Activated CD4-positive, CD25-positive, alpha-beta regulatory T cell treated with anti-CD3 and anti-CD28 coated beads, Interleukin-2, amount 50 U/mL, for 24 hours (primary cell): Measurements from ENCODE around the gene CEP290.
A peak's percentile ranks its signal among the peaks of the same experiment; 100 is the strongest.
"Not testable (repeated sequence)": the region's sequence is repeated elsewhere in the genome, so short reads cannot be mapped to it uniquely, and the experiment has no call there.

Experiments
- ATAC-seq, 2 donors: fragments of 150-1000 bp; cut with Tn5 transposase; one replicate each; pipeline ENCODE4 v1.10.0; 2021; ENCODE audit warnings: mild to moderate bottlenecking in 1 of 2, moderate library complexity in 1 of 2

CEP290 gene

GRCh38 chr12:88037770-88038169, 104.1 kb downstream of the CEP290 start:
- no peak for ATAC-seq

- ATAC-seq = no peak
These were observed 105.4 kb downstream of the CEP290 start for GRCh38 chr12:88036353-88036965.

- ATAC-seq = peak in 1 of 2 donors; percentile 2
These were observed 106.0 kb downstream of the CEP290 start for GRCh38 chr12:88035907-88036289.

- peak; percentile 99 to 100 for ATAC-seq
These were observed 106.5 kb downstream of the CEP290 start for GRCh38 chr12:88035271-88035906.

GRCh38 chr12:88031161-88031560, 110.7 kb downstream of the CEP290 start:
- ATAC-seq = not testable (repeated sequence)

GRCh38 chr12:88029093-88029665, 112.7 kb downstream of the CEP290 start, which contains the start of gene C12orf50:
C12orf50 (minus strand) TSS chr12:88029401; CDS start chr12:88026962, 2,439 bp downstream.
- no peak for ATAC-seq

- no peak for ATAC-seq
These were observed 115.7 kb downstream of the CEP290 start for GRCh38 chr12:88026196-88026595.

- no peak for ATAC-seq
These were observed 123.9 kb downstream of the CEP290 start for GRCh38 chr12:88017964-88018363.

GRCh38 chr12:88015825-88016224, 126.1 kb downstream of the CEP290 start:
- no peak for ATAC-seq

- ATAC-seq = no peak
These were observed 130.1 kb downstream of the CEP290 start for GRCh38 chr12:88011755-88012154.

- ATAC-seq = no peak
These were observed 135.5 kb downstream of the CEP290 start for GRCh38 chr12:88006351-88006750.

GRCh38 chr12:88001327-88001726, 140.6 kb downstream of the CEP290 start:
- no peak for ATAC-seq
